GM19452 (cell line): Measurements from ENCODE around the gene PYCARD.

Experiments
- ATAC-seq: cut with Tn5 transposase; IDR thresholded peaks from one replicate; pipeline ENCODE4 v1.9.1; 2021; ENCODE audit not compliant: unreplicated experiment

PYCARD gene

DNA sequence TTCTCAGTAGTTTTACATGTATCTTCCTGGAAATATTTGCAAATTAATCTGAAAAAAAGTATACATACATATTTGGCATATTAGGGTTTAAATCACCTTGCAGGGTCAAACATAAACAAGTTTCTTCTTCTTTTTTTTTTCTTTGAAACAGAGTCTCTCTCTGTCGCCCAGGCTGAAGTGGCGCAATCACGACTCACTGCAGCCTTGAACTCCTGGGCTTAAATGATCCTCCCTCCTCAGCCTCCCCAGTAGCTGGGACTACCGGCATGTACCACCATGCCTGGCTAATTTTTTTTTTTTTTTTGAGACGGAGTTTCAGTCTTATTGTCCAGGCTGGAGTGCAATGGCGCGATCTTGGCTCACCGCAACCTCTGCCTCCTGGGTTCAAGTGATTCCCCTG is 35.2 kb downstream of the PYCARD start:
- ATAC-seq = no peak

DNA sequence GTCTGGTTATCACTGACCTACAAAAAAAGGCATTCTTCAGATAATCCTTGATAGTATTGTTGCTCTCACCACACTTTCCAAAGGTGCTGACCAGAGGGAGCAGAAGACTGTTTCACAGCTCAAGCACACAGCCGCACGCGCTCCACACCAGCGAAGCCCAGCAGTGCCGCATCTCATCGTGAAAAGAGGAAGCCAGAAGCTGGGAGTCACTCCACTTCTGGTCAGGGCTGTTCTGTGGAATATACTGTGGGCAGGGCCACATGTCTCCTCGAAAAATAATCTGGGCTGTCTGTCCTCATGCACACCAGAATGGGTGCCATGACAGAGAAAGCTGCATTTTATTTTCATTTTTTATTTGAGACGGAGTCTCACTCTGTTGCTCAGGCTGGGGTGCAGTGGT is 45.4 kb downstream of the PYCARD start:
- no peak for ATAC-seq
